Amniotic epithelial cell (primary cell): ENCODE measurements around the gene CDC20.
"Not testable (repeated sequence)": the region's sequence is repeated elsewhere in the genome, so short reads cannot be mapped to it uniquely, and the experiment has no call there.

Experiments used
- DNase-seq: peaks from one replicate; pipeline ENCODE4 v3.0.0-alpha.2; 2010; ENCODE audit warnings: low read depth

Gene CDC20

DNA sequence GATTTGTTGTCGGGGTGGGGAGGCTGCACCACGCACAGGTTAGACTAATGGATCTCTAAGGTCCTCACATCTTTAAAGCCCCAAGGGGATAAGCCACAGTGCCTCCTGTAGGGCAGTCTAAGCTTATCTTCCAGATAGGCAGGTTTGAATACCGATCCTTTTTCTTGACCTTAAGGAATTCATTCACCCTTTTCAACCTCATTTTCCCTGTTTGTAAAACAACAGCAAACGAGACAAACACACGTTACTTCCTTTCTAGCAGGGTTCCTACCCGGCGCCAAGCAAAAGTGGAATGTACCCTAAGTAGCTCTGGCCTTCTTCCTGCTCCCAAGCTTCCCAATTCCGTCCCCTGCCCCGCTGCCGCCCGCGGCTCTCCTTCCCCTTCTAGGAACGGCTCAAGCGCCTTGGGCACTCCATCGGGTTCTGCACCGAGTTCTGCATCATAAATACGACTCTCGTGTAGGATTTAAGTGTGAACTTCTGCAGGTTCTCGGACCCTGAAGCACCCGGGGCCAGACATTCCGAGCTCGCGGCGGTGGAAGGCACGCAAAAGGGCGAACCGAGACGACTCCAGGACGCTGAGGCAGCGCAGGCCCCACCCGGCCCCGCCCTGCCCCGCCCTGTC lies 548 bp upstream of the CDC20 start:
- DNase-seq = peak; percentile 49

DNA sequence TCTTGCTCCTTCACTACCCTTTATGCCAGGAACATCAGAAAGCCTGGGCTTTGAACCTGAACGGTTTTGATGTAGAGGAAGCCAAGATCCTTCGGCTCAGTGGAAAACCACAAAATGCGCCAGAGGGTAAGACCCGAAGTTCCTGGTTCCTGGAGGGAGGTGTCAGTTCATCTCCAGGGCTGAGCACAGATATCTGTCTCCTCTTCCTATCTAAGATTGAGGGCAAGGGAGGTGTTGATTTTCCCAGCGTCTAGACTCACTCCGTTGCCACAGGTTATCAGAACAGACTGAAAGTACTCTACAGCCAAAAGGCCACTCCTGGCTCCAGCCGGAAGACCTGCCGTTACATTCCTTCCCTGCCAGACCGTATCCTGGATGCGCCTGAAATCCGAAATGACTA lies 915 bp downstream of the CDC20 start:
- no peak for DNase-seq

DNA sequence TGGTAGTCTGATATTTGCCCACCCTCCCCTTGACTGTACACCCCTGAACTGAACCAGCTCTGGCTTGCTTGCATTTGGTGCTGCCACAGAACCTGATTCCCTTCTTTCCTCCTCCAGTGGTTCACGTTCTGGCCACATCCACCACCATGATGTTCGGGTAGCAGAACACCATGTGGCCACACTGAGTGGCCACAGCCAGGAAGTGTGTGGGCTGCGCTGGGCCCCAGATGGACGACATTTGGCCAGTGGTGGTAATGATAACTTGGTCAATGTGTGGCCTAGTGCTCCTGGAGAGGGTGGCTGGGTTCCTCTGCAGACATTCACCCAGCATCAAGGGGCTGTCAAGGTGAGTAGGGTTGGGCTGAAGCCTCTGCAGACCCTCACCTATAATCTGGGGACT lies 1.8 kb downstream of the CDC20 start:
- no peak for DNase-seq

DNA sequence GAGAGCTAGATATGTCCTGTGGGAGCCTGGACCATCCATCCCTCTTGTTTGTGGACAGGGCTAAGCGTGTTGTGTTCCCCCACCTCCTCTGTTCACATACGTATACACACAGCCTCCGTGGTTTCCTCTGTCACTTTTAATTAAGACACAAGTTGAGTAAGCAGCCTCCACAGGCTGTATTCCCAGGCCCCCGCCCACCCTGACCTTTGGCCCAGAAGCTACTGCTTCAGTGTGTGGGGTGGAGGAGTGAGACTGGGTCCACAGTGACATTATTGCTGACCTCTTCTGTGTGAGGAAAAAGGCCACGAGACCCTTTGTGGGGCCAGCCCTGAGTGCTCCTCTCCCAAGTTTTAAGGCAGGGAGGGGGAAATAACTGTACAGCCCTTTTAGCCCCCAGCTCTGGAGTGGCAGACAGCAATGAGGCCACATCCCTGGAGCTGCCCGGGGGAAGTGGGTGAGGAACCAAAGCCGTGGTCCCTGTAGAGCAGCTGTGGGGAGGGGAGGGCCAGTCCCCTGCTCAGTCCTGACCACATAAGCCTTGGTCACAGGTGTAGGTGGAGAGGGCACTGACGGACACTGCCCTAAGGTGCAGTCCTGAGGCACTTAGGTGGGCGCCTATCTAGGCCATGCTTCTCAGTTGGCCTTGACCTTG lies 4.6 kb downstream of the CDC20 start:
- DNase-seq = no peak

DNA sequence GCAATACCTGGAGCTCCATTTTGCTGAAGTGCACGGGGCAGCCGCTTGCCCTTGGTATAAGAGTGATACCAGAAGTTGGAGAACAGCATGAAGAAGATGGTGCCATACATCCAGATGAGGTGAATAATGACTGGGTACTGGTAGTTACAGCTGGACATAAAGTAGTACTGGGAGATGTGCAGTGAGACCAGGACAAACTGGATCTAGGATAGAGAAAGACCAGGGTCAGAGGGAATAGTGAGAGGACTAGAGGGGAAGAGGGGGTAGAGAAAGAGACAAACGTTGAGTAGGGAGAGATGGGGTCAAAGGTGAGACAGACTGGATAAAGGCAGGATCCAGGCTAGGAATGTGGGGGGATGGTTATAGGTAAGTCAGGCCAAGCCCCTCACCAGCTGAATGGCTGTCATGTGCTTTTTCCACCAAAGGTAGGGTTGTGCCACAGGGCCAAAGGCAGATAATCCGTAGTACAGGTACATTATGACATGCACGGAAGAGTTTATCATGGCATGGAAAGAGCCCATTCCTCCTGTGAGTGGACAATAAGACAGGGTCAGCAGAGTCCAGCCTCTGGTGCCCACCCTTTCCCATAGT lies 5.2 kb downstream of the CDC20 start:
- DNase-seq = no peak

DNA sequence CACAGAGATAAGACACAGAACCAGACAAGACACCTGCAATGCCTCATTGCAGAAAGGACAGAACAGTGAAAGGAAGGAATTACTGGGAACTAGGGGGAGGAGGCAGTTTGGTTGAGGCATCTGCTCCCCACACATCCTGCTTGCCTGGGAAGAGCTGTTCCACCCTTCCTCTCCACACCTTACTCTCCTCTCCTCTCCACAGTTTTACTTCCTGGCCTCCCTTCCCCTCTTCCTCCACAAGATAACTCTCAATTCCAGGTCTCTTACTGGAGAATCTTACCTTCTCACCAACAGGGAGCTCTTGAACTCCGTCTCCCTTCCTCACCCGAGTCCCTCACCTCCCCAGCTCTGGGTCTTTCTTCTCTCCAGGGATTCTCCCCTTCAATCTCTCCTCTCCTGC lies 6.9 kb downstream of the CDC20 start:
- no peak for DNase-seq

DNA sequence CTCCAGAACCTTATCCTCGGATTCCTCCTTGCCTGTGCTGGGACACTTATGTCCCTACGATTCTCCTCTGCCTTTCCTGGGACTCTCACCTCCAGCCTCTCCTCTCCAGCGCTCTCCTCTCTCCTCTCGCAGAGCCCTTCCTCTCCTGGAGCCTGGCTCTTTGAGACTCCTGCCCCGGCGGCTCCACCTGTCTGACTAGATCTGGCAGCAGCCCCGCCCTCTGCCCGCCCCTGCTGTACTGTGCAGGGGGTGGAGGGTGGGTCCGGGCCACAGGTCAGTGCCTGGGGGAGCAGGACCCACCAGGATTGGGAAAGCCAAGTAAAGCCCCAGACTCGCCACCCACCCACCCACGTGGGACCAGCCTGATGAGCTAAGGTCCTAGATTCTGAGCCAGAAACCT lies 7.4 kb downstream of the CDC20 start:
- no peak for DNase-seq

DNA sequence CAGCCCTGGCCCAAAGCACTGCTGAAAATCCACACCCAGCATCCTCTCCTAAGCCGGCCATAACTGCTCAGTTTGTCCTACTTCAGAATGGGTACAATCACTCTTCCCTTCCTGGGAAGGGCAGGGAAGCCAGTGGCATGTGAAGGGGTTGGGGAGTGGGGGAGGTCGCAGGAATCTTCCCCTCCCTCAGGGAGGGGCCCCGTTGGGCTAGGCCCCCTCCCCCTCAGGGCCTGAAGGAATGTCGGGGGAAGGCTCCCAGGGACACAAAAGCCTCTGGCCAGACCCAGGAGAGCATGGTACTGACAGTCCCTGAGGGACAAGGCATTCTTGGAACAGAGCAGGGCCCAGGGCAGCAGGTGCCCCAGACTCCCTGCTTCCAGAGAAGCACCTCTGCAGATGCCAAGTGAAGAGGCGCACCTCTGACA lies 7.8 kb downstream of the CDC20 start:
- no peak for DNase-seq

DNA sequence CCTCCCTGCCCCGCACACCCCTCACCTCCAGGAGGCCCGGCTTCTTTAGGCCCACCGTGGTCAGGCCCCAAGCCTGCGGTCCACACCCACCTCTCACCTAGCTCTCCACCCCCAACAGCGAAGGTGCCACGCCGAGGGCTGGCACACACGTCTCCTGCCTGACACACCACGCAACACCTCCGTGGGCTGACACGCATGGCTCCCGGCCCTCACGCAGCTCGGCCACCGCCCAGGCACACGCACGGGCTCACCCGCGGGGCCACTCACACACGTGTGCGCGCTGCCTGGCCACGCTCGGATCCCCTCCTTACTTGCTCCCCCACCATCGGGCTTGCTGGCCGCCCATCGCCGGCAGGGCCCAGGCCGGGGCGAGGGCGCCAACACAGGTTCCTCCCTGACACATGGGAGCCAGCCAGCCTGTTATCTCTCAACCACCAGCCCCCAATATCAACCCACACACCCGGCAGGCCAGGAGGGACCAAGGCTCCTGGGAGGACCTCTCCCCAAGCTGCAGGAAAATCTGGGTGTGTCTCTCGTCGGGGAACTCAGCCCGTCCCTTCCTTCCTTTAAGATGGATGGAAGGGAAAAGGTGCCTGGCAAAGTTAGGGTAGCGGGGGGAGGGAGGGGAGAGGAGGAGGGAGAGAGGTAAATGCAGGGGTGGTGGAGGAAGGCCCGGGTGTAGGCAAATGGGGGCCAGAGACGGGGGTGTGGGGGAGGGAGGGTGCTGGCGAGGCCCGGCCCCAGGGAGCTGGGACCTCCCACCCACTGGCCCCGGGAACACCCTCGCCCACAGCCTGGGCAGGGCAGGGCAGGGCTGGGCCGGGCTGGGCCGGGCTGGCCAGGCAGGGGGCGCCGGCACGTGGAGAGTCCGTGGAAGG lies 8.5 kb downstream of the CDC20 start:
- peak; percentile 30 for DNase-seq

DNA sequence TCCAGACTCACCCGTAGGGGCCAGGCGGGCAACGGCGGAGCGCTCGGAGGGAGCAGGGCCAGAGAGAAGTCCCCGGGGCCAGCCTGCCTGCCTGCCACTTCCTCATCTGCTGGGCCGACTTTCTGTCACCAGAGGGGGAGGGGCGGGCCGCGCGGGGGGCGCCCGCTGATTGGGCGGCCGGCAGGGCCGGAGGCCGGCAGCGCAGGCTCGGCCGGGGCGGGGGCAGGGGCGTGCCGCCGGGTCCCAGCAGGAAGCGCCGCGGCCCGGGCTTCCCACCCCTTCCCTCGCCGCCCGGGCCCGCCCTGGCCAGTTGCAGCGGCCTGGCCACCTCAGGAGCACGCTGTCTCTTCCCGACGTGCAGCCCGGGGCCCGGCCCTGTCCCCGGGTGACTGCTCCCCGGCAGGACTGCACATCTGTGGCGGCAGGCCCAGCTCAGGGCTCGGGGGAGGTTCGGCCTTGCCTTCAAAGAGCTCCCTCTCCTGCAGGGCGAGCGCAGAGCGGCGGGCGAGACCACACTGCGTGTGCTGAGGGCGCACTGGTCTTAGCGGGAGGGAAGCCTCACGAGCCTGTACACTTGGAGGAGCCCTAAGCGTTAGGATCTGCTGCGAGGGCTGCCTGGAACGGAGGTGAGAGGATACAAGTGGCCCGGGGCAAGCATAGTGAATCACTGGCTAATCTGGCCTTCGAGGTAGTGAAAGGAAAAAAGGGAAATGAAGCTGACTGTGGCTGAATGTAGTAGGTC lies 9.3 kb downstream of the CDC20 start, which contains the start of gene ELOVL1:
Gene ELOVL1 (minus strand): TSS at position 108 of the 742 bp plus-strand sequence. CDS start 2,402 bp downstream, outside the sequence.
- peak; percentile 85 for DNase-seq

DNA sequence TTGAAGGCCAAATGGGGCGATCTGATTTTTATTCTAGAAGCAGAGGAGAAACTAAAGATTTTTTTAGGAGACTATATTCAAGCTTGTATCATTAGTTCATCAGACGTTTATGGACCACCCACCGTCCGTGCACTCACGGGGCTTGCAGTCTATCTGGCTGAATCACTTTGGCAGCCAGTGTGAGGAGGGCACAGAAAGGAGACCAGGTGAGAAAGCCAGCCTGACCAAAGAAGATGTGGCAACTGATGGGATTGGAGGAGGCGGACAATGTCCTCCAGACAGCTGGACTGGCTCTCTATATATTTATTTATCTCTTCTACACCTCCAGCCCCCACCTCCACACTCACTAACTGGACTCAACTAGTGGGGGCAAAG lies 9.9 kb downstream of the CDC20 start:
- no peak for DNase-seq

DNA sequence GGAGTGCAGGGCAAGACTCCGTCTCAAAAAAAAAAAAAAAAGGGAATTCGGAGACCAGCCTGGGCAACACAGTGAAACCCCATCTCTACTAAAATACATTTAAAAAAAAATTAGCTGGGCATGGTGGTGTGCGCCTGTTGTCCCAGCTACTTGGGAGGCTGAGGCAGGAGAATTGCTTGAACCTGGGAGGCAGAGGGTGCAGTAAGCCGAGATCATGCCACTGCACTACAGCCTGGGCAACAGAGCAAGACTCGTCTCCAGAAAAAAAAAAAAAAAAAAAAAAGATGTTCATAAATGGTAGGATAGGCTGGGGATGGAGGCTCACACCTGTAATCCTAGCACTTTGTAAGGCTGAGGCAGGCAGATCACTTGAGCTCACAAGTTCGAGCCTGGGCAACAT lies 11.0 kb downstream of the CDC20 start:
- DNase-seq = not testable (repeated sequence)

DNA sequence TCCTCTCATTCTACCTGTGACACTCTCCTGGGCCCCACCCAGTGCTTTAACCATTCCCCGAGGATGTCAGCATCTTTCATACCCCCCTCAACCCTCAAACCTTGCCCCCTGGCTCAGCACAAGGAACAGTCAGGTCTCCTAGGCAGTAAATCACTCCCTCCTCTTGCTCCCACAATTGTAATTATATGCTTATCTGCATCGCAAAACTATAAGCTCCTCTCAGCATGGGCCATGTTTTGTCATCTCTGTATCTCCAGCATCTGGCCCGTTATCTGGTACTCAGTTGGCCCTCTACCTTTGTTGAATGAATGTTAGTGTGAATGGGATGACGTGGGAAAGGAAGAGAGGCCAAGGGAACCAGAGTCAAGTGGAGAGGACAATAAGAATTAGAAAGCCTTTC lies 11.8 kb downstream of the CDC20 start:
- DNase-seq = no peak

DNA sequence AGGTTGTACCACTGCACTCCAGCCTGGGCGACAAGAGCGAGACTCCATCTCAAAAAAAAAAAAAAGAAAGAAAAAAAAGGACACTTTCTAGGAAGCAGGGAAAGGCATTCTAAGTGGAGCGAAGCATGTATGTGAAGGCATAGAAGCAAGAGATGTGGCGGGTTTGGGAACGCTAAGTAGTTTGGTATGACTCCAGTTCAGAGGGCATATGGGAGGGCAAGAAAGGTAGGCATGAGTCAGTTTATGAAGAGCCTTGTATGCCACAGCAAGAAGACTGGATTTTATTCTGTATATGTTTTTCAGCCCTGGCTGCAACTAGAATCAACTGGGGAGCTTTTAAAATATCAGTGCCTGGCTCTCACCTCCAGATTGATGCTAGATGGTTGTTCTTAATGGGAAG lies 13.4 kb downstream of the CDC20 start:
- no peak for DNase-seq

DNA sequence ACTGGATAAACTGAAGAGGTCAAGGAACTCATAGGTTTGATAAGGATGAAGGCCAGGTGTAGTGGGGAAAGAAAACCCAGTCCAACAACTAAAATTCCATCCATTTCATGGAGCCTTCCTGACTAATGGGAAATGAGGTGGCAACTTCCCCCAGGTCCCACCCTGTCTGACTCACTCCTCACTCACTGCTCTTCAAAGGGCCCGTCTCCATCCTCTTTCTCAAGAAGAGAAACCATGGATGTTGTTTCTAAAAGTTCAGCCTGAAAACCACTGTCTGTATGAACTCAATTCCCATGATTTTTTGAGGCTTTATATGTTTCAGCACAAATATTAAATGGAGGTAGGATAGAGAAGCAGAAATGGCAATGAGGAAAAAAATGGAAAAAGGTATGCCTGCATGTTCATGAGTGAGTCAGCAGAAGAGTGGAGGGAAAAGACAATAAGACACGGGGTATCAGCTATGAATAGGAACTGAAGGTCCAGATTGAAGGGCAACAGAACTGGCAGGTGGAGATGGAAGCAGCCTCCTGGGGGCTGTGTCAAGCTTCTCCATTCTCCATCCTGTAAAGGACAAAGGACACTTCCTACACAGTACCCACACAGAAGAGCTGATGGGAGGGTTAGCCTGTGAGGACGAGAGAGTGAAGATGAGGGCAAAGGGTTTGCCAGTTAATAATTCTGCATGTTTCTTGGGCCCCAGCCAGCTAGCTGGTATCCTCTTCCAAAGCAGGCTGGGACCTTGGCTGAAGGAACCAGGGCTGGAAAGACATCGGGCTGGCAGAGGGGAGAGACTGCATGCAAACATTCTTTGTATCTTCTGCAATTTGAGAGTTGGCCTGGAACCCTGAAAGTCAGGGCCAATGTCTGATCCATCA lies 14.5 kb downstream of the CDC20 start:
- peak; percentile 65 for DNase-seq

DNA sequence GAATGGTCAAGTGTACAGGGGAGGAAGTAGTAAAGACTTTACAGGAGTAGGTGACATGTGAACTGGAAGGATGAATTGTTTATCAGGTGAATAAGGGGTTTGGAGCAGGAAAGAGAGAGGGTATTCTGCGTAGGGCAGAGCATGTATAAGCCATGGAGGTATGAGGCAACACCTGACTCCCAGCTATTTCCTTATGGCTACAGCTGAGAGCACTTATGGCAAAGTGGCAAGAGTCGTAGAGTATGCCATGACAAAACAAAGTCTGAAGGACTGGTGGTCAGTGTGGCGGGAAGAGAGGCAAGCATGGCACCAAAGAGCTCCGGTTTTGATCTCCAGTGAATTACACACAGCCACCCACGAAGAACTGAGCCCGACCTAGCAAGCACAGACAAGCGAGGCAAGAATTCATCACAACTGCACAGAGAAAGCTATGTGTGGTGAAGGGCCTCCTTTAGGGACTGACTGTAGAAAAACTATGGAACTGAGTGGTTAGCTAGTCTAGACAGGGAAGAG lies 18.0 kb downstream of the CDC20 start:
- no peak for DNase-seq

DNA sequence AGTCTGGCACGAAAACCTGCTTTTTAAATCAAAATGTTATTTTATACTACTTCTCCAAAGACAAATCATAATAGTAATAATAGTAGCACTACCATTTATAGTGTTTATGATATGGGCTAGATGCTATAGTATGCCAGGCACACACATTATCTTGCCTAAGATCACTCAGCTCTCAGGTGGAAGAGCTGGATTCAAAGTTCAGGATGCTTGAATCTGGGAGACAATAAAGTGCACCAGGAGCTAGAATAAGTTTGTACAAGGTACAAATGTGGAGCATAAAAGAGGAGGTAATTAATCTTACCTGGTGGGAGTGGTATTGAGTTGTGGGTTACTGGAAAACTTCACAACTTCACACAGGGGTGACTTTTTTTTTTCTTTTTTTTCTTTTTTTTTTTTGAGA lies 19.1 kb downstream of the CDC20 start:
- no peak for DNase-seq

DNA sequence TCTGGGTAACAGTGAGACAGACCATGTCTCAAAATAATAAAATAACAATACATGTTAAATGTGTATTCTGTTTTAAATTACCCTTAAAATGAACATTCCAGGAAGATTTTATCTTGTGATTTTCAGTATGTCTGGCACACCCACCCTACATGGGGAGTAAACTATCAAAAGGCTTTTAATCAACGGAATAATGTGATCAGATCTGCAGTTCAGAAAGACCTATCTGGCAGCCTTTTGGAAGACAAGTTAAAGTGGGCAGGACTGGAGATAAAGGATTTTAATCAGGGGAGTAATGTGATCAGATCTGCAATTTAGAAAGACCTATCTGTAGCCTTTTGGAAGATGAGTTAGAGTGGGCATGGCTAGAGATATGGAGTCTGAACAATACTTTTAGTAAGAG lies 20.7 kb downstream of the CDC20 start:
- DNase-seq = no peak

DNA sequence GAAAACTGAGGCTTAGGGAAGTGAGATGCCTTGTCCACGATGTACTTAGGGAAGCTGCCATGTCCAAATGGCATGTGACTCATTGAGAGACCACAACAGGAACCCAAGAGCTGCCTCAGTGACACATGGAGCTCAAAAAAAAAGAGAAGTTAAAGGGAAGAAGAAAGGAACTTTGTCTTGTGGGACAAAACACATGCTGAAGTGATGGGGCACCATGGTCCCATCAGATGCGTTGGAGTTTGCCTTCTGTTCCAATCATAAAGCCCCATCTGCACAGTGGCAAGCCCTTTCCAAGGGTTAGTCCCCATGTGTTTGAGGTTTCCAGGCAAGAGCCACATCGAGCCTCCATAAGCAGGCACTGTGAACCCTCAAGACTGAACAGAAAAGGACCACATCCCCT lies 22.8 kb downstream of the CDC20 start:
- no peak for DNase-seq

DNA sequence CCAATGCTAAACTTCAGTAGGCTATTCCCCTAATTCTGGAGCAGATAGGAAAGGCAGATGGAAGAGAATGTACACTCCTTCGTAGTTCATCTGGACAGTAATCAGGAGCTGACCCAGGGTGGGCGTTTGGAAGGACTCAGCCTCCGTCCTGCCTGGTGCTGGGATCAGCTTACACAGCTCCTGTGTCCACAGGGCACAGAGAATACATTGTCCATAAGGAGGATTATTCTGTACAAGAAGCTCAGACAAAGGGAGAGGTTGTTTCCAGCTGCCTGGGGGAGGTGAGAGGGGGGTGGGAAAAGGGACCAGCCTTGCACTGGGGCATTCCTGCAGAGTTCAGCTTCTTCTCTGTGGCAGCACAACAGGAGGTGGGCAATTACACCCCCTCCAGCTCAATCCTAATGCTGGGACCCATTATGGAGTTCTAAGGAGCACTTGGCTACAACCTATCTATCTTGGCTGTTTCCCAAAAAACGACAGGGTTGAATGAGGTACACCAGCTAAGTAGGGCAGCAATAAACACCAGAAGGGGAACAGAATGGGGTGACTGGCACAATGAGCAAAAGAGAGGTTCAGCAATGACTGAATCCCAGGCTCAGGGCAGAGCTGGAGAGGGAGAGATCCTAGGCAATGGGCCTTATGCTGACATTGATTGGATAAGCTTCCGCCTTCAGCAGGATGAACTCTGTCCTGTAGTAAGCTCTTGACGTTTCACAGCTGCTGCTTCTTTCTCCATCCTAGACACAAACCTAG lies 23.4 kb downstream of the CDC20 start:
- no peak for DNase-seq
